GM12864 (cell line): ENCODE measurements around the gene XAB2.

Experiments
- DNase-seq: peaks from one replicate; pipeline ENCODE4 v3.0.0-alpha.2; 2011; ENCODE audit warnings: low read depth
- H3K4me3 ChIP-seq: 2 replicates; pipeline ENCODE4 v1.5.1; 2011; ENCODE audit warnings: mild to moderate bottlenecking, low read depth, low read length, control low read depth
- TF ChIP-seq, protein P1 (sequence below): IDR thresholded peaks from 2 replicates; pipeline ENCODE4 v1.5.1; 2011; ENCODE audit warnings: low read depth, mild to moderate bottlenecking, moderate library complexity, low read length, control low read depth, inconsistent platforms; ENCODE audit errors: missing control alignments

Gene XAB2

DNA sequence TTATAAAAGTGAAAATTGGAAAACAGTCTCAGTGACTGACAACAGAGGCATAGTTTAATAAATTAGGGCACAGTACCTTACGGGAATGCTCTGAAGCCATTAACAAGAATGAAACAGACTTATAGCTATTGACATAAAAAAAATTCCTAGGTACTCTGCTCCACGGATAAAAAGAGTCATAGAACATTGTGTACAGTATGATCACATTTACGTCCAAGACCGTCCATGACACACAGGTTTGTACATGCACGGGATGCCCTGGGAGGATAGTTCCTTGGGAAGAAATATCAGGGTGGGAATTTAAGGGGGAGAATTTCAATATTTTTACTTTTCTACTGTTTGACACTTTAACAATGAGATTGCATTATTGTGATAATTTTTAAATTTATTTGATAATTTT lies 58.6 kb downstream of the XAB2 start:
- TF ChIP-seq, protein P1, sequence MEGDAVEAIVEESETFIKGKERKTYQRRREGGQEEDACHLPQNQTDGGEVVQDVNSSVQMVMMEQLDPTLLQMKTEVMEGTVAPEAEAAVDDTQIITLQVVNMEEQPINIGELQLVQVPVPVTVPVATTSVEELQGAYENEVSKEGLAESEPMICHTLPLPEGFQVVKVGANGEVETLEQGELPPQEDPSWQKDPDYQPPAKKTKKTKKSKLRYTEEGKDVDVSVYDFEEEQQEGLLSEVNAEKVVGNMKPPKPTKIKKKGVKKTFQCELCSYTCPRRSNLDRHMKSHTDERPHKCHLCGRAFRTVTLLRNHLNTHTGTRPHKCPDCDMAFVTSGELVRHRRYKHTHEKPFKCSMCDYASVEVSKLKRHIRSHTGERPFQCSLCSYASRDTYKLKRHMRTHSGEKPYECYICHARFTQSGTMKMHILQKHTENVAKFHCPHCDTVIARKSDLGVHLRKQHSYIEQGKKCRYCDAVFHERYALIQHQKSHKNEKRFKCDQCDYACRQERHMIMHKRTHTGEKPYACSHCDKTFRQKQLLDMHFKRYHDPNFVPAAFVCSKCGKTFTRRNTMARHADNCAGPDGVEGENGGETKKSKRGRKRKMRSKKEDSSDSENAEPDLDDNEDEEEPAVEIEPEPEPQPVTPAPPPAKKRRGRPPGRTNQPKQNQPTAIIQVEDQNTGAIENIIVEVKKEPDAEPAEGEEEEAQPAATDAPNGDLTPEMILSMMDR = no peak
- DNase-seq = no peak
- H3K4me3 ChIP-seq = no peak overlapping the region
